ENCODE results near the gene NXNL1.

Gene NXNL1

GRCh38 chr19:17415121-17415520 is 45.6 kb downstream of the NXNL1 start:
- no peak for DNase-seq

GRCh38 chr19:17414097-17414496 is 46.6 kb downstream of the NXNL1 start:
- no peak for DNase-seq

GRCh38 chr19:17411801-17412200 is 48.9 kb downstream of the NXNL1 start:
- DNase-seq = no peak

GRCh38 chr19:17409990-17410389 is 50.7 kb downstream of the NXNL1 start:
- no peak for DNase-seq

GRCh38 chr19:17406887-17407196 is 53.9 kb downstream of the NXNL1 start:
- DNase-seq = no peak

GRCh38 chr19:17406046-17406886 is 54.5 kb downstream of the NXNL1 start:
- no peak for DNase-seq

All from NCI-H526 treated with DMSO at 0.1 percent for 48 hours (cell line).